SK-N-SH treated with all-trans-retinoic acid at 6 μM for 48 hours (cell line): ENCODE data around the gene MKNK2.

Experiments used
- GLIS3 ChIP-seq: fragments of 250-450 bp; sonication (Bioruptor Pico); IDR thresholded peaks from 2 replicates; pipeline ENCODE4 v1.5.0; 2020; ENCODE audit warnings: mild to moderate bottlenecking, moderate library complexity
- RARB ChIP-seq: fragments of 250-450 bp; sonication (Bioruptor Pico); IDR thresholded peaks from 2 replicates; pipeline ENCODE4 v1.8.0; 2021; ENCODE audit warnings: mild to moderate bottlenecking, moderate library complexity
- TCF4 ChIP-seq: fragments of 250-450 bp; sonication (Bioruptor Pico); IDR thresholded peaks from 2 replicates; pipeline ENCODE4 v1.8.0; 2021; ENCODE audit warnings: mild to moderate bottlenecking, moderate library complexity, borderline replicate concordance
- TOX ChIP-seq: fragments of 250-450 bp; sonication (Bioruptor Pico); IDR thresholded peaks from 2 replicates; pipeline ENCODE4 v1.8.0; 2021; ENCODE audit warnings: mild to moderate bottlenecking, moderate library complexity, borderline replicate concordance
- ZFP3 ChIP-seq: fragments of 250-450 bp; sonication (Bioruptor Pico); IDR thresholded peaks from 2 replicates; pipeline ENCODE4 v1.5.0; 2020; ENCODE audit warnings: mild to moderate bottlenecking, moderate library complexity
- ZFP30 ChIP-seq: fragments of 450-650 bp; formaldehyde crosslinking; IDR thresholded peaks from 2 replicates; pipeline ENCODE4 v1.5.0; 2022; ENCODE audit warnings: mild to moderate bottlenecking, moderate library complexity
- ZNF565 ChIP-seq: fragments of 450-650 bp; formaldehyde crosslinking; conservative IDR thresholded peaks from 2 replicates; pipeline ENCODE4 v1.5.0; 2020; ENCODE audit warnings: low read depth, mild to moderate bottlenecking, moderate library complexity
- ZNF70 ChIP-seq: fragments of 450-650 bp; formaldehyde crosslinking; IDR thresholded peaks from 2 replicates; pipeline ENCODE4 v1.5.0; 2020; ENCODE audit warnings: mild to moderate bottlenecking, moderate library complexity
- TF ChIP-seq, protein P1 (sequence below): fragments of 250-450 bp; sonication (Bioruptor Pico); IDR thresholded peaks from 2 replicates; pipeline ENCODE4 v1.8.0; 2021; ENCODE audit warnings: low read depth, mild to moderate bottlenecking, moderate library complexity, borderline replicate concordance
- TF ChIP-seq, protein P2 (sequence below): fragments of 250-450 bp; sonication (Bioruptor Pico); IDR thresholded peaks from 2 replicates; pipeline ENCODE4 v1.5.1; 2021; ENCODE audit warnings: mild to moderate bottlenecking, moderate library complexity
- TF ChIP-seq, protein P3 (sequence below): fragments of 250-450 bp; sonication (Bioruptor Pico); IDR thresholded peaks from 2 replicates; pipeline ENCODE4 v1.8.0; 2020; ENCODE audit warnings: mild to moderate bottlenecking, moderate library complexity, borderline replicate concordance
- TF ChIP-seq, protein P4 (sequence below): fragments of 250-450 bp; sonication (Bioruptor Pico); IDR thresholded peaks from 2 replicates; pipeline ENCODE4 v1.5.1; 2020; ENCODE audit warnings: low read depth, mild to moderate bottlenecking, moderate library complexity

DNA sequence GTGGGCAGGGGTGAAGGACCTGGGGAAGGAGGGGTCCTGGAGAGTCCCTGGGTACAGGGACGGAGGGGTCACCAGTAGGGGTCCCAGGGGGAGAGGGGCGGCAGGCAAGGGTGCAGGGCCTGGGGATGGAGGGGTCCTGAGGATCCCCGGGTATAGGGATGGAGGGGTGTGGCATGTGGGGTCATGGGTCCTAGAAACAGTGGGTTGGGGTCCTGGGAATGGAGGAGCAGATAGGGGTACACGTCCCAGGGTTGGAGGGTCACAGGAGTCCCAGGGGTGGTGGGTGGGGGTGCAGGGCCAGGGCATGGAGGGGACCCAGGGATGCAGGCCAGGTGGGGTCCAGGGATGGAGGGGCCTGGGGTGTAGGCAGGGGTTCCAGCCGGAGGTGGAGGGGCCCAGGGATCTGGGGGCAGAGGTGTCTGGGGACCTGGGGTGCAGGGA lies 36.9 kb downstream of the MKNK2 start:
- TF ChIP-seq ZFP3 (CRISPR knock-in tag) (no peak), ZFP30 (no peak), RARB (no peak), ZNF70 (CRISPR knock-in tag) (no peak), TCF4 (no peak), TOX (no peak), GLIS3 (CRISPR knock-in tag) (no peak), ZNF565 (CRISPR knock-in tag) (no peak)
- TF ChIP-seq, protein P1, sequence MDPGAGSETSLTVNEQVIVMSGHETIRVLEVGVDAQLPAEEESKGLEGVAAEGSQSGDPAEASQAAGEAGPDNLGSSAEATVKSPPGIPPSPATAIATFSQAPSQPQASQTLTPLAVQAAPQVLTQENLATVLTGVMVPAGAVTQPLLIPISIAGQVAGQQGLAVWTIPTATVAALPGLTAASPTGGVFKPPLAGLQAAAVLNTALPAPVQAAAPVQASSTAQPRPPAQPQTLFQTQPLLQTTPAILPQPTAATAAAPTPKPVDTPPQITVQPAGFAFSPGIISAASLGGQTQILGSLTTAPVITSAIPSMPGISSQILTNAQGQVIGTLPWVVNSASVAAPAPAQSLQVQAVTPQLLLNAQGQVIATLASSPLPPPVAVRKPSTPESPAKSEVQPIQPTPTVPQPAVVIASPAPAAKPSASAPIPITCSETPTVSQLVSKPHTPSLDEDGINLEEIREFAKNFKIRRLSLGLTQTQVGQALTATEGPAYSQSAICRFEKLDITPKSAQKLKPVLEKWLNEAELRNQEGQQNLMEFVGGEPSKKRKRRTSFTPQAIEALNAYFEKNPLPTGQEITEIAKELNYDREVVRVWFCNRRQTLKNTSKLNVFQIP (CRISPR knock-in tag), result no peak
- TF ChIP-seq, protein P2, sequence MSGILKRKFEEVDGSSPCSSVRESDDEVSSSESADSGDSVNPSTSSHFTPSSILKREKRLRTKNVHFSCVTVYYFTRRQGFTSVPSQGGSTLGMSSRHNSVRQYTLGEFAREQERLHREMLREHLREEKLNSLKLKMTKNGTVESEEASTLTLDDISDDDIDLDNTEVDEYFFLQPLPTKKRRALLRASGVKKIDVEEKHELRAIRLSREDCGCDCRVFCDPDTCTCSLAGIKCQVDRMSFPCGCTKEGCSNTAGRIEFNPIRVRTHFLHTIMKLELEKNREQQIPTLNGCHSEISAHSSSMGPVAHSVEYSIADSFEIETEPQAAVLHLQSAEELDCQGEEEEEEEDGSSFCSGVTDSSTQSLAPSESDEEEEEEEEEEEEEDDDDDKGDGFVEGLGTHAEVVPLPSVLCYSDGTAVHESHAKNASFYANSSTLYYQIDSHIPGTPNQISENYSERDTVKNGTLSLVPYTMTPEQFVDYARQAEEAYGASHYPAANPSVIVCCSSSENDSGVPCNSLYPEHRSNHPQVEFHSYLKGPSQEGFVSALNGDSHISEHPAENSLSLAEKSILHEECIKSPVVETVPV (CRISPR knock-in tag), result no peak
- TF ChIP-seq, protein P3, sequence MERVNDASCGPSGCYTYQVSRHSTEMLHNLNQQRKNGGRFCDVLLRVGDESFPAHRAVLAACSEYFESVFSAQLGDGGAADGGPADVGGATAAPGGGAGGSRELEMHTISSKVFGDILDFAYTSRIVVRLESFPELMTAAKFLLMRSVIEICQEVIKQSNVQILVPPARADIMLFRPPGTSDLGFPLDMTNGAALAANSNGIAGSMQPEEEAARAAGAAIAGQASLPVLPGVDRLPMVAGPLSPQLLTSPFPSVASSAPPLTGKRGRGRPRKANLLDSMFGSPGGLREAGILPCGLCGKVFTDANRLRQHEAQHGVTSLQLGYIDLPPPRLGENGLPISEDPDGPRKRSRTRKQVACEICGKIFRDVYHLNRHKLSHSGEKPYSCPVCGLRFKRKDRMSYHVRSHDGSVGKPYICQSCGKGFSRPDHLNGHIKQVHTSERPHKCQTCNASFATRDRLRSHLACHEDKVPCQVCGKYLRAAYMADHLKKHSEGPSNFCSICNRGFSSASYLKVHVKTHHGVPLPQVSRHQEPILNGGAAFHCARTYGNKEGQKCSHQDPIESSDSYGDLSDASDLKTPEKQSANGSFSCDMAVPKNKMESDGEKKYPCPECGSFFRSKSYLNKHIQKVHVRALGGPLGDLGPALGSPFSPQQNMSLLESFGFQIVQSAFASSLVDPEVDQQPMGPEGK (CRISPR knock-in tag), result no peak
- TF ChIP-seq, protein P4, sequence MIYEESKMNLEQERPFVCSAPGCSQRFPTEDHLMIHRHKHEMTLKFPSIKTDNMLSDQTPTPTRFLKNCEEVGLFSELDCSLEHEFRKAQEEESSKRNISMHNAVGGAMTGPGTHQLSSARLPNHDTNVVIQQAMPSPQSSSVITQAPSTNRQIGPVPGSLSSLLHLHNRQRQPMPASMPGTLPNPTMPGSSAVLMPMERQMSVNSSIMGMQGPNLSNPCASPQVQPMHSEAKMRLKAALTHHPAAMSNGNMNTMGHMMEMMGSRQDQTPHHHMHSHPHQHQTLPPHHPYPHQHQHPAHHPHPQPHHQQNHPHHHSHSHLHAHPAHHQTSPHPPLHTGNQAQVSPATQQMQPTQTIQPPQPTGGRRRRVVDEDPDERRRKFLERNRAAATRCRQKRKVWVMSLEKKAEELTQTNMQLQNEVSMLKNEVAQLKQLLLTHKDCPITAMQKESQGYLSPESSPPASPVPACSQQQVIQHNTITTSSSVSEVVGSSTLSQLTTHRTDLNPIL, result no peak
